Measurements from ENCODE around the gene DCAF17. TPM values are rescaled to one million over a fixed set of nuclear protein-coding genes. Genes with fewer than 3 reads are reported as not detected.
"Not testable (repeated sequence)": the region's sequence is repeated elsewhere in the genome, so short reads cannot be mapped to it uniquely, and the experiment has no call there.

Gene DCAF17
- total RNA-seq, 2 donors from 2014 or later = 8.2 to 16.9 TPM

- Histone ChIP-seq H3K4me3 (no peak overlapping the region), H3K27me3 (no peaks in the 10 kb centered on the region), H3K9me3 (no peaks in the 10 kb centered on the region), H3K27ac (no peak overlapping the region), H3K4me1 (no peaks in the 10 kb centered on the region), H3K36me3 (replicated peaks in 1 of 2; ENCODE audit: insufficient read depth in 1 of 2, low read depth in 2 of 2) (no peaks in the 10 kb centered on the region)
- intact Hi-C loops (cut with DNase I) = loop anchor here (10.0 kb wide), 2 partner anchors 247 to 437 kb away; partner anchors contain the start of gene TLK1
- WGBS, 2 donors = 82 to 84% methylated on average over 2 of the region's 2 CpGs
- ATAC-seq (no peak), DNase-seq (no peak)
- TF ChIP-seq POLR2A (IDR thresholded peaks at IDR 0.05) = no peak
- TF ChIP-seq CTCF (IDR thresholded peaks at IDR 0.05) = no peak
Observed at GRCh38 chr2:171411791-171412483, 22.1 kb upstream of the DCAF17 start.

- 80% methylated on average over 2 of the region's 2 CpGs for WGBS, 2 donors
- H3K27ac ChIP-seq = no peak overlapping the region
- H3K4me3 ChIP-seq = no peak overlapping the region
- H3K36me3 ChIP-seq (replicated peaks in 1 of 2; ENCODE audit: insufficient read depth in 1 of 2, low read depth in 2 of 2) = no peaks in the 10 kb centered on the region
- no peaks in the 10 kb centered on the region for H3K27me3 ChIP-seq
- no peak for TF ChIP-seq POLR2A (IDR thresholded peaks at IDR 0.05)
- TF ChIP-seq CTCF (IDR thresholded peaks at IDR 0.05) = no peak
- H3K4me1 ChIP-seq = no peaks in the 10 kb centered on the region
- no peak for DNase-seq
- intact Hi-C loops (cut with DNase I) = loop anchor here (10.0 kb wide), 2 partner anchors 248 to 438 kb away; partner anchors contain the start of gene TLK1
- H3K9me3 ChIP-seq = no peaks in the 10 kb centered on the region
- ATAC-seq = no peak
Observed at GRCh38 chr2:171412571-171413175, 21.4 kb upstream of the DCAF17 start.

- H3K4me3 ChIP-seq; DNase-seq; H3K27ac ChIP-seq; H3K27me3 ChIP-seq; H3K9me3 ChIP-seq; ATAC-seq; H3K4me1 ChIP-seq; H3K36me3 ChIP-seq (replicated peaks in 1 of 2; ENCODE audit: insufficient read depth in 1 of 2, low read depth in 2 of 2): not testable (repeated sequence)
- intact Hi-C loops (cut with DNase I) = loop anchor here (10.0 kb wide), 2 partner anchors 250 to 440 kb away; partner anchors contain the start of gene TLK1
- 87 to 89% methylated on average over 4 of the region's 4 CpGs for WGBS, 2 donors
Observed at GRCh38 chr2:171414645-171415044, 19.4 kb upstream of the DCAF17 start.

GRCh38 chr2:171416009-171416926 is 17.8 kb upstream of the DCAF17 start:
- peak; percentile 99 for ATAC-seq
- DNase-seq = peak; percentile 92 to 95 (median 94)

More at GRCh38 chr2:171416009-171416926, 17.8 kb upstream of the DCAF17 start:
- Histone ChIP-seq H3K4me1 (no peaks in the 10 kb centered on the region), H3K36me3 (replicated peaks in 1 of 2; ENCODE audit: insufficient read depth in 1 of 2, low read depth in 2 of 2) (no peaks in the 10 kb centered on the region), H3K27ac (peak overlapping the region in 2 of 4 donors; percentile 35 to 75), H3K9me3 (no peaks in the 10 kb centered on the region), H3K4me3 (no peak overlapping the region), H3K27me3 (no peaks in the 10 kb centered on the region)
- WGBS, 2 donors = 25 to 26% methylated on average over 7 of the region's 7 CpGs
- intact Hi-C loops (cut with DNase I) = loop anchor here (10.0 kb wide), 2 partner anchors 251 to 441 kb away; partner anchors contain the start of gene TLK1
- TF ChIP-seq POLR2A (IDR thresholded peaks at IDR 0.05) (no peak), CTCF (IDR thresholded peaks at IDR 0.05) (peak; percentile 61 to 89 (median 88))

Data from body of pancreas (tissue), 4 donors.